GM10266 (cell line): ENCODE data around the gene ADCY7.
A peak's percentile ranks its signal among the peaks of the same experiment; 100 is the strongest.

Experiments
- DNase-seq: peaks from one replicate; pipeline ENCODE4 v3.0.0; 2012; ENCODE audit errors: extremely low spot score
- TF ChIP-seq, protein P1 (sequence below): IDR thresholded peaks from 2 replicates; pipeline ENCODE4 v1.5.1; 2012; ENCODE audit warnings: mild to moderate bottlenecking, low read depth; ENCODE audit not compliant: control insufficient read depth, insufficient read depth; ENCODE audit errors: missing control alignments

Gene ADCY7

DNA sequence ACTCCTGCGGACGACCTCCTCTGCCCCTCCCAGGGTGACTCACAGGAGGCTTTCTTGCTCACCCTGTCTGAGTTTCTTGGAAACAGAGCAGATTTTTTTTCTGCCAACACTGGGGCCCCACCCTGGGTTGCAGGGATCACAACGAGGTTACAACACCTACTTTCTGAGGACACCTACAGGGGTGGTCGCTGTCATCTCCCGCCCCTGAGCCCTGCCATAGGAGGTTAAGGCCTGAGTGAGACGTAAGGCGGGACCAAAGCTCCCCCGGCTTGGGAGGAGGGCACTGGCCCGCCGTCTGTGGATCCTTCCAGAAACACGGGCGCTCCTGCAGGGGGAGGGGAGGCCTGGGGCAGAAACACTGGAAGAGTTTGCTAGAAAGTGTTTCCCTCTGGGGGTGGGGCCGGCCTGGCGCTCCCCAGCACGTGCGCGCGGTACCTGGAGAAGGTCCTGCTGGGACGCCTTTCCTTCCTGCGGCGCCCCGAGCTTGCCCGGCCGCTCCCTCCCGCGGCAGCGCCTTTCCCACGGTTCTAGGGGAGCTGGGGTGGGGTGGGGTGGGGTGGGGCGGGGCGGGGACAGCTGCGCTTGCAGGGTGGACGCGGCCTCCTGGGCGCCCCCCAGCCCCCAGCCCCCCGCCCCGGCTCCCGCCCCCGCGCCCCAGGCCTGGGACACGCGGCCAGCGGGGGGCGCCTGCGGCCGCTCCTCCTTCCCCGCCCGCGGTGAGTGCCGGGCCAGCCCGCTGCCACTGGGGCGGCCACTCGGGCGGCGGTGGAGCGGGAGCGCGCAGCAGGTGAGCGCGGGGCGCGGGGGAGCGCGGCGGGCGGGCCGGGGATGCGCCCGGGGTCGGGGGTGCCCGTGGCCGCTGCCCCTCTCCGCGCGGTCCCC lies 20.7 kb upstream of the ADCY7 start:
- peak; percentile 95 for DNase-seq
- TF ChIP-seq, protein P1, sequence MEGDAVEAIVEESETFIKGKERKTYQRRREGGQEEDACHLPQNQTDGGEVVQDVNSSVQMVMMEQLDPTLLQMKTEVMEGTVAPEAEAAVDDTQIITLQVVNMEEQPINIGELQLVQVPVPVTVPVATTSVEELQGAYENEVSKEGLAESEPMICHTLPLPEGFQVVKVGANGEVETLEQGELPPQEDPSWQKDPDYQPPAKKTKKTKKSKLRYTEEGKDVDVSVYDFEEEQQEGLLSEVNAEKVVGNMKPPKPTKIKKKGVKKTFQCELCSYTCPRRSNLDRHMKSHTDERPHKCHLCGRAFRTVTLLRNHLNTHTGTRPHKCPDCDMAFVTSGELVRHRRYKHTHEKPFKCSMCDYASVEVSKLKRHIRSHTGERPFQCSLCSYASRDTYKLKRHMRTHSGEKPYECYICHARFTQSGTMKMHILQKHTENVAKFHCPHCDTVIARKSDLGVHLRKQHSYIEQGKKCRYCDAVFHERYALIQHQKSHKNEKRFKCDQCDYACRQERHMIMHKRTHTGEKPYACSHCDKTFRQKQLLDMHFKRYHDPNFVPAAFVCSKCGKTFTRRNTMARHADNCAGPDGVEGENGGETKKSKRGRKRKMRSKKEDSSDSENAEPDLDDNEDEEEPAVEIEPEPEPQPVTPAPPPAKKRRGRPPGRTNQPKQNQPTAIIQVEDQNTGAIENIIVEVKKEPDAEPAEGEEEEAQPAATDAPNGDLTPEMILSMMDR: peak; percentile 60

DNA sequence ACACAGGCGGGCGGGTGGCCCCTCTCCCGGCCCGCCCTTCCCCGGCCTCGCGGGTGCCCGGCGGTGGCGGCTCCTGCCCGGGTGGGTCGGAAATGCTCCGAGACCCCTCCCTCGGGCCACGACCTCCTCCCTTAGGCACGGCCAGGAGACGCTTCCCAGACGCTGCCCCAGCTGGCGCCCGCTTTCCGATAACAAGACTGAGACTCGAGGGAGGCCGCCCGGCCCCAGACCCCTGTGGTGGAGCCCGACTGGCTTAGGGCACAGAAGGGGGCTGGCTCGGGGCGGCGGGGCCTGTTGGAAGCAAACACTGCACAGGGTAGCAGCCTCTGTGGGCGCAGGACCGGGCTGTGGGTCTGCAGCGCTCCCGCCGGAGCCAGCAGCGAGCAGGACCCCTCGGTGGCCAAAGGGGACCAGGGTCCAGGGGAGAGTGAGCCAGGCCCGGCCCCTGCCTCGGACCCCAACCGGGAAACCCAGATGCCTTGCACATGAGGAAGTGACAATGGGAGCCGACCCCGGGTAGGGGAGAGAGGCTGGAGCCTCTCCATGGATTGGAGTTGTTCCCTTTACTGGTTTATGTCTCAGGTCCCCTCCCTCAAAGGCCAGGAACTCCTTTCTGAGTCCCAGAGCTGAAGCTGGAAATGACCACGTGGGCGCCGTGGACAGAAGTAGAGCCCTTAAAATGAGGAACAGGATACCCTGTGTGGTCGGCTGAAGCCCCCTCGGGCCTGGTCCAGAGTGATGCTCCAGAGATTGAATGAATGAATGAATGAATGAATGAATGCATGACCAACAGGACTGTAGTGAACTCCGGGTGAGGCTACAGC lies 19.8 kb upstream of the ADCY7 start:
- DNase-seq: peak; percentile 49
- TF ChIP-seq, protein P1: no peak

DNA sequence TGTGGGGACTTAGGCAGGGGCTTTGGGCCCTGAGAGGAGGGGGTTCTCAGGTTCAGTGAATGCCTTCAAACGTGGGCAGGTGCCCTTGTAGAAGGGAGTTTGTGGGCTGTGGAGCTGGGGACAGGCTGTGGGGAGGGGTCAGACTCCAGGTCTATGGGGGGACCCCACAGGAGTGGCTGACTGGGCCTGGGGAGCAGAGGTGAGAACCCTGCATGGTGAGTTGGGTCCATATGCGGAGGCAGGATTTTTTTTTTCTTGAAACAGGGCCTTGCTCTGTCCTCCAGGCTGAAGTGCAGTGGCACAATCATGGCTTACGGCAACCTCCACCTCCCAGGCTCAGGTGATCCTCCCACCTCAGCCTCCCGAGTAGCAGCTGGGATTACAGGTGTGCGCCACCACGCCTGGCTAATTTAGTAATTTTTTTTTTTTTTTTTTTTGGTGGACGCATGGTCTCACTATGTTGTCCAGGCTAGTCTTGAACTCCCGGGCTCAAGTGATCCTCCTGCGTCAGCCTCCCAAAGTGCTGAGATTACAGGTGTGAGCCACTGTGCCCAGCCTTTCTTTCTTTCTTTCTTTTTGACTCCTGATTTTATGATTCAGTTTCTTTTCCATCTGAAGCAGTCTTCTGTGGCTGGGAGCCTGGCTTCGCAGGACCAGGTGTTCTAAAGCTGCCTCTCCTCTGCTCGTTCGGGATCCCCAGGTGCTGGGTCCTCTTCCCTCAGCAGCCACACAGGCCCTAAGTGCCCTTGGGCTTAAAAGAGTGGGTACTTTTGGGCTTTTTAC lies 19.0 kb upstream of the ADCY7 start:
- DNase-seq: no peak
- TF ChIP-seq, protein P1: no peak

DNA sequence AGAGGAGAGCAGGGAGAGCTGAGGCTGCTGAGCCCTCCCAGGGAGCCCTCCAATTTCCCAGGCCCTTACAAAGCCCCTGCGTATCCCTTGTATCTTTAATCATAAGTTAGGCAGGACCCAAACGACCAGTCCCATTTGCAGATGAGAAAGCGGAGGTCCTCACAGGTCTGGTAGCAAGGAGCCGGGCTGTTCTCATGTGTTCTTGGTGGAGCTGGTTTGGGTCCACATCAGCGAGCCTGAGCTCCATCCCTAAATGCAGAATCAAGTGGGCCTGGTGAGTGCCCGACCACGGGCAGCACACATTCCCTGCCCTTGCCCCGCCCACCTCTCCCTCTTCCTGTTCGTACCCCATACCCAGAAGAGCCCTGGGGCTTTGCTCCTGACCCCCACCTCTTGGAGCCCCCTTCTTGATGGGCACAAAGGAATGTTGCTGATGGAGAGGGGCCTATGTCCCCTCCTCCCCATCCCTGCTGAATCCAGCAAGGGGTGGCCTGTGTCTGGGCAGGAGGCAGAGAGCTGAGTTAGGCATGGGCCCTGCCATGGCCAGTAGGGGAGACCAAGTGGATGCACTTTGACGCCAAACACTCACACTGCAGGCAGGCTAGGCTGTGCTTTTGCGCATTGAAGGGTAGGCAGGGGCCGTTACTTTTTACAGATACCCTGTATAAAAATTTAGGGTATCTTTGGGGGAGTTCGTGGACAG lies 18.3 kb upstream of the ADCY7 start:
- no peak for DNase-seq
- TF ChIP-seq, protein P1: no peak

DNA sequence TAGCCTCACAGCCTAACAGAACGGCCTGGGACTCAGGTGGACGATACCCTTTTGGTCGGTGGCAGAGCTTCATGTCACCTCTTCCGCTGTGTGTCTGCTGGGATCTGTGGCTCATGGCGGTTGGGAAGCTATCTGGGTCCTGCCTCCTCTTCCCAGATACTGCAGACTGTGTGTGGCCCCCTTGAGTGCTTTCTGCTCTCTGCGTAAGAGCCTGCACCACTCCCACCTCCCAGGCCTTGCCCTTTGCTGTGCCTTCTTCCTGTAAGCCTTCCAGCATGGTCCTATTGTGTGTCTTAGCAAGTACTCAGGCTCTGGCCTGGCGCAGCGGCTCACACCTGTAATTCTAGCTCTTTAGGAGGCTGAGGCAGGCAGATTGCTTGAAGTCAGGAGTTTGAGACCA lies 17.5 kb upstream of the ADCY7 start:
- TF ChIP-seq, protein P1: no peak
- no peak for DNase-seq

DNA sequence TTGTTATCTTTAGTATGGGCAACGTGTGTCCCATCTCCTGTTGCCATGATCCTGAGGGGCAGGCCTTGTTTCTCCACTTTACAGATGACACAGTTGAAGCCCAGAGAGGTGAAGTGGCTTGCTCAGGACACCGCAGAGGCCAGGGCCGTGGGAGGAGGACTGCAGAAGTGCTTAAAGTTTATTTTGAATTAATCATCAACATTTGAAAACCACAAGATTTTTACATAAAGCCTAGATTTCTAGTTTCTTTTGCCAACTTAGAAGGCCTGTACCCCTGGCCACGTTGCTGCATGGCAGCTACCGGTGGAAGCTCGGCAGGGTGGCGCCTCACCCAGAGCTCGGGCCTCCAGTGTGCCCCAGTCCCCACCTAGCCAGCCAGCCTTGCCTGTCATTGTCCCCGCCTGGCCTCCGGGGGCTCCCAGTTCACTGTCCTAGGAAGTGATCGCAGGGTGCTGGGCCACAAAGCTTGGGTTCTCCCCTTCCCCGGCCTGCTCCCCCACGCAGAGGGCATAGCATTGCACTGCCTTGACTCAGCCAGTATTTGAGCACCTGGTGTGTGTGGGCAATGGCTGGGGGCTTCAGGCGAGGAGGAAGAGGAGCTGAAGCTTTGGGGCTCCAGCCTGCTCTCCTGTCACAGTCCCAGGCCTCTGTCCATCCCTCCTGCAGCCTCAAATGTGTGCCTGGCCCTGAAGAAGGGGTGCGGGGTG lies 14.8 kb upstream of the ADCY7 start:
- no peak for DNase-seq
- TF ChIP-seq, protein P1: no peak
